Effector memory CD4-positive, alpha-beta T cell (primary cell): Measurements from ENCODE around the gene PCSK6.
A peak's percentile ranks its signal among the peaks of the same experiment; 100 is the strongest.
"Not testable (repeated sequence)": the region's sequence is repeated elsewhere in the genome, so short reads cannot be mapped to it uniquely, and the experiment has no call there.

Experiments used
- DNase-seq, 3 donors: peaks; one replicate each; pipeline ENCODE4 v3.0.0-alpha.2; 2020
- H3K27ac ChIP-seq: 2 replicates; pipeline ENCODE4 v1.7.0; 2013; ENCODE audit warnings: mild to moderate bottlenecking, low read length, moderate library complexity; ENCODE audit not compliant: insufficient read depth, poor library complexity, severe bottlenecking
- H3K27me3 ChIP-seq: replicated peaks from 2 replicates; pipeline ENCODE4 v1.7.0; 2013; ENCODE audit warnings: mild to moderate bottlenecking, low read length; ENCODE audit not compliant: insufficient read depth, control insufficient read depth, poor library complexity, severe bottlenecking
- H3K36me3 ChIP-seq: 2 replicates; pipeline ENCODE4 v1.7.0; 2013; ENCODE audit warnings: mild to moderate bottlenecking, low read length, moderate library complexity; ENCODE audit not compliant: control insufficient read depth, insufficient read depth
- H3K4me1 ChIP-seq: 2 replicates; pipeline ENCODE4 v1.7.0; 2013; ENCODE audit warnings: low read length, mild to moderate bottlenecking; ENCODE audit not compliant: control insufficient read depth, insufficient read depth, poor library complexity, severe bottlenecking
- H3K4me3 ChIP-seq: 2 replicates; pipeline ENCODE4 v1.7.0; 2013; ENCODE audit warnings: low read length, low read depth, mild to moderate bottlenecking; ENCODE audit not compliant: insufficient read depth, poor library complexity, severe bottlenecking
- H3K9me3 ChIP-seq: 2 replicates; pipeline ENCODE4 v1.7.0; 2013; ENCODE audit warnings: mild to moderate bottlenecking, low read length, moderate library complexity; ENCODE audit not compliant: control insufficient read depth

The PCSK6 gene

DNA sequence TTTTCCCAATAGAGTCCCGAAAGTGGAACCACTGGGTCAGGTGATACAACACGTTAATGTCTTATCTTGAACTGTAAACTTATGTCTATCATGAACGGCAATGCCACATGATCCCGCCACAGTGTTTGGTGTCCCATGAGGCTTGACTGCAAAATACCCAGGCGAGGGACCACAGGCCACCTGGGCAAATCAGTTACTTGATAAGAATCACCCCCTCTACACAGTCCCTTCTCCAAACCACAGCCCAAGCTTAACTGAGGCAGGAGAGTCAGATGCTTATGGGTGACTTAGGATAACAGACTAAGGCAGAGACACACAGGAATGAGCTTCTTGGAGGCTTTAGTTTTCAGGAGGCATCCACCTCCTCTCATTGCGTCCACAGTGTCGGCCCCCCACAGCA is 151.5 kb downstream of the PCSK6 start:
- H3K4me3 ChIP-seq: no peak overlapping the region
- no peaks in the 10 kb centered on the region for H3K27me3 ChIP-seq
- DNase-seq: no peak
- peaks cover 4% of the 10 kb centered on the region for H3K4me1 ChIP-seq
- no peak overlapping the region for H3K27ac ChIP-seq
- peaks cover 2% of the 10 kb centered on the region for H3K9me3 ChIP-seq
- no peaks in the 10 kb centered on the region for H3K36me3 ChIP-seq

- not testable (repeated sequence) for H3K4me1 ChIP-seq
- peak; percentile 46 to 56 (median 48) for DNase-seq
These were observed 155.4 kb downstream of the PCSK6 start for GRCh38 chr15:101333907-101334789.

DNA sequence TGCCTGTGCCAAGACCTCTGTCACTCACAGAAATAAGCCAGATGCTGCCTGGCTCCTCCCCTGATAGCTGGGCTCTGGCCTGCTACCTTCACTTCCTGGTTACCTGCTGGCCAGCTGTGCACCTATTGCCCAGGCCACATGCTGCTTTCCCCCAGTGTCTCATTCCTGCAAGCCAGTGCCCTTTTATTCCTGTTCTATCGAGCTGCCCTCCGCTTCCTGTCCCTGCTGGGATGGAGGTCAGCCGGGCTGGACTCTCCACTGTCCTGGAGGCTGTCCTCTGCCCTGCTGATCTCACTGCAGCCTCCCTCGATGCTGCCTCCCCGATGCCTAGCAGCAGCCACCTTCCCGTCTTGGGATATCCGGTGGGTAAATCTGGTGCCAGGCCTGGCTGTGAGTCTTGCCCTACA is 157.4 kb downstream of the PCSK6 start:
- Histone ChIP-seq H3K27me3 (no peaks in the 10 kb centered on the region), H3K4me3 (no peak overlapping the region), H3K27ac (no peak overlapping the region), H3K9me3 (peaks cover 3% of the 10 kb centered on the region), H3K36me3 (no peaks in the 10 kb centered on the region), H3K4me1 (peaks cover 5% of the 10 kb centered on the region)
- no peak for DNase-seq

More at GRCh38 chr15:101333907-101334789, 155.4 kb downstream of the PCSK6 start:
- not testable (repeated sequence) for H3K4me3 ChIP-seq, H3K36me3 ChIP-seq, H3K27me3 ChIP-seq, H3K9me3 ChIP-seq
- peak overlapping the region; percentile 34 for H3K27ac ChIP-seq

DNA sequence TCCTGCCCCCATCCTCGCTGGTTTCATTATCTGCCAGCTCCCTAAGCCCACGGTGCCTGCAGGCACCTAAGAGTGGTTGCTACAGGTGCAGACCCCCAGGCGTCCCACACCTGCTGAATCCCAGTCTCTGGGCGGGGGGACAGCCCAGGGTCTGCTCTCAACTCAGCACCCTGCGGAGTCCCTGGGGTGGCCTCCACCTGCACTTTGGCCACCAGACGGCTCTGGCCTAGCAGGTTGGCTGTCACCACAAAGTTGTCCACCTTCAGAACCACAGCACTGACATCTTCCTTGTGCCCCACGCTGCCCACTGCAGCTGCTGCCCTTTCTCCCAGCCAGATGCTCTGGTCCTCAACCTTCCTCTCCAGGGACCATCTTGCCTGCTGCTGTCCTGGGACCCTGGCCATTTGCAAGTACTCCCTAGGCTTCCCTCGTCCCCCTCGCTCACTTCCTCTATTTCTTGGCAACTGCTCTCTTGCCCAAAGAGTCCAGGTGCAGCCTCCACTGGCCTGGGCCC is 159.6 kb downstream of the PCSK6 start:
- Histone ChIP-seq H3K4me1 (peaks cover 5% of the 10 kb centered on the region), H3K4me3 (no peak overlapping the region), H3K27ac (no peak overlapping the region), H3K9me3 (peaks cover 3% of the 10 kb centered on the region), H3K27me3 (no peaks in the 10 kb centered on the region), H3K36me3 (no peaks in the 10 kb centered on the region)
- no peak for DNase-seq

- H3K9me3 ChIP-seq: peaks cover 3% of the 10 kb centered on the region
These were observed 160.1 kb downstream of the PCSK6 start for GRCh38 chr15:101329309-101329863.

GRCh38 chr15:101328001-101328400 is 161.5 kb downstream of the PCSK6 start:
- DNase-seq: no peak
- Histone ChIP-seq H3K4me3 (no peak overlapping the region), H3K4me1 (peaks cover 1% of the 10 kb centered on the region), H3K9me3 (peaks cover 1% of the 10 kb centered on the region), H3K27me3 (no peaks in the 10 kb centered on the region), H3K36me3 (no peaks in the 10 kb centered on the region), H3K27ac (no peak overlapping the region)

More at GRCh38 chr15:101329309-101329863, 160.1 kb downstream of the PCSK6 start:
- DNase-seq: no peak
- Histone ChIP-seq H3K27me3 (no peaks in the 10 kb centered on the region), H3K36me3 (no peaks in the 10 kb centered on the region), H3K27ac (no peak overlapping the region), H3K4me3 (no peak overlapping the region), H3K4me1 (peaks cover 5% of the 10 kb centered on the region)

DNA sequence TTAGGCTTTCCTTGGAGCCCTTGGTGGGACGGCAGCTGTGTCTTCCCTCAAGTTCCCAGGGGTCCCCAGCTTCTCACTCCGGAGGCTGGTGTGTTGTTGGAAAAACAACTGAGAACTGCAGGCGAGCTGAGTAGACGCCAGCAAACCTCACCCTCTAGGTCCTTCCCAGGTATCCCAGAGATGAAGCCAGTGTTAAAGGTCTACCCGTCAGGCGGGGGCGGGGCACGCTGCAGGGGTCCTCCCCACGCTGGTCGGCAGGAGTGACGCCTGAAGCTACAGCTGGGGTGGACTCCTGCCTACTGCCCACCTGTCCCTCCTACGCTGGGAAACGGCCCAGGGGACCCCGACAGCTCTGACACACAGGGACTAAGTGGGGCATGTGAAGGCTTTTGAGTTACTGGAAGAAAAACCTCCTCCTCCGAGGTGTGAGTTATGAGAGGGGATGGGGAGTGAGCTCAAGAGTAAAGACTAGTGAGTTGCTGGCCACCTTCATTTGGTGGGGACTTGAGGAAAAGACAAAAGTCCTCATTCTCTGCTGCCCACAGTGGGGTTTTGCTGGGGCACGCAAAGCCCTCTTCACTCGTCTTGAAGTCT is 162.3 kb downstream of the PCSK6 start:
- Histone ChIP-seq H3K4me3 (no peak overlapping the region), H3K9me3 (no peaks in the 10 kb centered on the region), H3K27ac (no peak overlapping the region), H3K36me3 (no peaks in the 10 kb centered on the region), H3K27me3 (no peaks in the 10 kb centered on the region), H3K4me1 (no peaks in the 10 kb centered on the region)
- DNase-seq: no peak

DNA sequence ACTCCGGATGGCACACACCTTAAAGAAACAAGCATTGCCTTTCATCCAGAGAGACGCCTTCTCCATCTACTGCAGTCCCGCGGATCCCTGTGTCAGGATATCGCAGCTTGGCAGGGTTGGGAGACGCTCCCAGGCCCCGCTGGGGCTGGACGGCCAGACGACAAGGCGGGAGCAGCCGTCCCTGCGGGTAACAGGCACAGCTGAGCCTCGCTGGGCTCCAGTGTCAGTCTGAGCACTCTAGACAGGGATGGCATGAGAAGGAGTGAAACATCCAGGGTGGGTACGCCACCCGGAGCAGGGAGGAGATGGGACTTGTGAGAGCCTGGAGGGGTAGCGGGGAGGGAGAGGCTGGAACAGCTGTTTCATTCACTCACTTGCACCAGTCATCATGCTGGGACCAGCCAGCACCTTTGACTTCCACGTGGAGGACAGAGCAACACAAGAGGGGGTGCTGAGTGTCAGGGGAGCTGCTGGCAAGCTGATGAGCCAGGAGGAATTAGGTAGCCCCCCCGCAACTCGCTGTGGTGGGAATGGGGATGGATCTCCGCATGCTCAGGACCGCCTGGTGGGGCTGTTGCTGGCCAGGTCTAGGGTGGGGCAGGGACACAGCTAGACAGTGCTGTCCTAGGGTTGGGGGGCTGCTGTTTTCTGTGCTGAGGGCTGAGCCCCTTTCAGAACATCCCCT is 162.9 kb downstream of the PCSK6 start:
- Histone ChIP-seq H3K36me3 (no peaks in the 10 kb centered on the region), H3K27me3 (no peaks in the 10 kb centered on the region), H3K9me3 (no peaks in the 10 kb centered on the region), H3K4me1 (no peaks in the 10 kb centered on the region), H3K4me3 (no peak overlapping the region), H3K27ac (no peak overlapping the region)
- no peak for DNase-seq

DNA sequence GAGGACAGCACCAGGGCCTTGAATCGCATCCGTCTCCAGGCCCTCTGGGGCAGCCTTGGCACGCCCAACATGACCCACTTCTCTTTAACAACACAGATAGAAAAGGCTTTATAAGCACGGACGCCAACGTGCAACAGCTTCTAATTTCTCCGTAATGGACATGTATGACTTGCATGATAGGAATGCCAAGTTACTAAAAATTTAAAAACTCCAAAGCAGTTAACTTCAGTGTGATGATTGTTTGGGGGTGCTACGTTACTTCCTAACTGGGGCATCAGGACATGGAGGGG is 163.5 kb downstream of the PCSK6 start:
- H3K27ac ChIP-seq: no peak overlapping the region
- no peaks in the 10 kb centered on the region for H3K27me3 ChIP-seq
- no peak for DNase-seq
- no peaks in the 10 kb centered on the region for H3K36me3 ChIP-seq
- no peaks in the 10 kb centered on the region for H3K9me3 ChIP-seq
- H3K4me1 ChIP-seq: peaks cover 4% of the 10 kb centered on the region
- no peak overlapping the region for H3K4me3 ChIP-seq
